Epithelial cell of prostate (primary cell): ENCODE measurements around the gene PIGZ.

Experiments
- DNase-seq: peaks from one replicate; pipeline ENCODE4 v3.0.0-alpha.2; 2011; ENCODE audit warnings: low read depth, low spot score
- H3K27ac ChIP-seq: fragments of 450-650 bp; 2 replicates; pipeline ENCODE4 v1.5.1; 2017; ENCODE audit warnings: mild to moderate bottlenecking

PIGZ gene

GRCh38 chr3:196931828-196932587, 36.6 kb downstream of the PIGZ start:
- H3K27ac ChIP-seq, result no peak overlapping the region
- no peak for DNase-seq

- no peak overlapping the region for H3K27ac ChIP-seq
- DNase-seq, result no peak
These were observed 37.5 kb downstream of the PIGZ start for GRCh38 chr3:196931157-196931556.

- no peak overlapping the region for H3K27ac ChIP-seq
- DNase-seq, result no peak
These were observed 40.8 kb downstream of the PIGZ start for GRCh38 chr3:196927571-196928453.

GRCh38 chr3:196920733-196921132, 47.9 kb downstream of the PIGZ start:
- no peak for DNase-seq
- no peak overlapping the region for H3K27ac ChIP-seq

- no peak for DNase-seq
- H3K27ac ChIP-seq, result no peak overlapping the region
These were observed 49.7 kb downstream of the PIGZ start for GRCh38 chr3:196918968-196919367.

- H3K27ac ChIP-seq, result no peak overlapping the region
- DNase-seq, result no peak
These were observed 51.6 kb downstream of the PIGZ start for GRCh38 chr3:196916995-196917394.

- DNase-seq, result no peak
- H3K27ac ChIP-seq, result no peak overlapping the region
These were observed 52.4 kb downstream of the PIGZ start for GRCh38 chr3:196916221-196916620.

GRCh38 chr3:196915375-196915774, 53.3 kb downstream of the PIGZ start:
- no peak for DNase-seq
- no peak overlapping the region for H3K27ac ChIP-seq

- DNase-seq, result no peak
- no peak overlapping the region for H3K27ac ChIP-seq
These were observed 53.8 kb downstream of the PIGZ start for GRCh38 chr3:196914866-196915265.

GRCh38 chr3:196903740-196904139, 64.9 kb downstream of the PIGZ start:
- DNase-seq, result no peak
- H3K27ac ChIP-seq, result no peak overlapping the region

- H3K27ac ChIP-seq, result no peak overlapping the region
- DNase-seq, result no peak
These were observed 66.3 kb downstream of the PIGZ start for GRCh38 chr3:196902296-196902695.

- no peak overlapping the region for H3K27ac ChIP-seq
- no peak for DNase-seq
These were observed 66.9 kb downstream of the PIGZ start for GRCh38 chr3:196901768-196902167.
